ENCODE results near the gene CDC5L.

DNA sequence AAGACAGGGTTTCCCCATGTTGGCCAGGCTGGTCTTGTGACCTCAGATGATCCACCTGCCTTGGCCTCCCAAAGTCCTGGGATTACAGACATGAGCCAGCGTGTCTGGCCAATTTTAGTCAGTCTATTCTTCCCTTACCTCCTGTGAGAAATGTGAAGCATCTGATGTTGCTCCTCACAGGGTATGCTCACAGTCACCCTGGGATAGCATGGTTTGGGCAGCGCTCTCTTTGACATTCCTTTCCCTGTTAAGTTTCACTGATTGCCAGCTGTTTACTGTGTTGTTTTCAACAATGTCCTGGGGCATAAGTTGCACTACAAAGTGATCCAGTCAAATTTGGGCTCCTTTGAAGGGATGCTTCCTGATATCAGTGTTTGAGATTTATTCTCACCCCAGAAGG lies 13.1 kb downstream of the CDC5L start:
- no peak for TF ChIP-seq EZH2 (IDR thresholded peaks at IDR 0.05)
- no peak for TF ChIP-seq FOXP2 (optimal IDR thresholded peaks at IDR 0.05; ENCODE audit: control extremely low read depth, extremely low read length, insufficient read depth)

Measured in SK-N-MC (cell line).